H9 (cell line): ENCODE measurements around the gene NEDD4. TPM values are rescaled to one million over a fixed set of nuclear protein-coding genes. Genes with fewer than 3 reads are reported as not detected.

Experiments
- DNase-seq: peaks from one replicate; pipeline ENCODE4 v3.0.0-alpha.2; 2017
- H2AFZ ChIP-seq: one replicate; pipeline ENCODE4 v1.6.1; 2013; ENCODE audit warnings: mild to moderate bottlenecking, low read length, control low read depth, moderate library complexity
- H2AK5ac ChIP-seq: 2 replicates; pipeline ENCODE4 v1.6.1; 2013; ENCODE audit warnings: low read length, control low read depth, mixed read lengths; ENCODE audit not compliant: insufficient read length
- H2BK120ac ChIP-seq: one replicate; pipeline ENCODE4 v1.6.1; 2013; ENCODE audit warnings: low read depth, mild to moderate bottlenecking, low read length, control low read depth, inconsistent platforms; ENCODE audit not compliant: poor library complexity, severe bottlenecking
- H2BK12ac ChIP-seq: 2 replicates; pipeline ENCODE4 v1.6.1; 2013; ENCODE audit warnings: low read length, control low read depth, mixed read lengths, low read depth; ENCODE audit not compliant: insufficient read length
- H2BK15ac ChIP-seq: 2 replicates; pipeline ENCODE4 v1.6.1; 2013; ENCODE audit warnings: low read depth, low read length, control low read depth
- H2BK20ac ChIP-seq: one replicate; pipeline ENCODE4 v1.6.1; 2013; ENCODE audit warnings: low read depth, mild to moderate bottlenecking, low read length, control low read depth, inconsistent platforms; ENCODE audit not compliant: poor library complexity, severe bottlenecking
- H2BK5ac ChIP-seq: 2 replicates; pipeline ENCODE4 v1.6.1; 2013; ENCODE audit warnings: low read length, control low read depth, mixed read lengths; ENCODE audit not compliant: insufficient read length
- H3K14ac ChIP-seq: 2 replicates; pipeline ENCODE4 v1.6.1; 2013; ENCODE audit warnings: low read length, control low read depth; ENCODE audit not compliant: insufficient read depth
- H3K18ac ChIP-seq: 2 replicates; pipeline ENCODE4 v1.6.1; 2013; ENCODE audit warnings: low read depth, mild to moderate bottlenecking, mixed read lengths, low read length, control low read depth; ENCODE audit not compliant: insufficient read length
- H3K23ac ChIP-seq: 2 replicates; pipeline ENCODE4 v1.6.1; 2013; ENCODE audit warnings: low read length, control low read depth, mixed read lengths, low read depth; ENCODE audit not compliant: insufficient read length
- H3K23me2 ChIP-seq: 2 replicates; pipeline ENCODE4 v1.6.1; 2013; ENCODE audit warnings: low read depth, mild to moderate bottlenecking, mixed read lengths, low read length, control low read depth; ENCODE audit not compliant: insufficient read length, poor library complexity, severe bottlenecking
- H3K27ac ChIP-seq: 2 replicates; pipeline ENCODE4 v1.5.1; 2013; ENCODE audit warnings: low read length, control low read depth, mixed read lengths, low read depth; ENCODE audit not compliant: insufficient read length
- H3K27me3 ChIP-seq: 2 replicates; pipeline ENCODE4 v1.6.1; 2013; ENCODE audit warnings: low read length, control low read depth, inconsistent platforms; ENCODE audit not compliant: insufficient read depth
- H3K4ac ChIP-seq: 2 replicates; pipeline ENCODE4 v1.6.1; 2013; ENCODE audit warnings: low read depth, mild to moderate bottlenecking, control low read depth, inconsistent platforms, low read length, moderate library complexity
- H3K4me1 ChIP-seq: 2 replicates; pipeline ENCODE4 v1.6.1; 2013; ENCODE audit warnings: low read length, control low read depth, inconsistent platforms; ENCODE audit not compliant: insufficient read depth
- H3K4me2 ChIP-seq: 2 replicates; pipeline ENCODE4 v1.6.1; 2013; ENCODE audit warnings: low read length, control low read depth, mixed read lengths; ENCODE audit not compliant: insufficient read length, insufficient read depth
- H3K56ac ChIP-seq: 2 replicates; pipeline ENCODE4 v1.6.1; 2013; ENCODE audit warnings: low read depth, mild to moderate bottlenecking, mixed read lengths, low read length, control low read depth; ENCODE audit not compliant: insufficient read length
- H3K79me1 ChIP-seq: 2 replicates; pipeline ENCODE4 v1.6.1; 2013; ENCODE audit warnings: low read depth, mild to moderate bottlenecking, moderate library complexity, low read length, control low read depth, inconsistent platforms; ENCODE audit not compliant: insufficient read depth, poor library complexity, severe bottlenecking
- H3K79me2 ChIP-seq: 2 replicates; pipeline ENCODE4 v1.6.1; 2013; ENCODE audit warnings: low read length, control low read depth, inconsistent platforms; ENCODE audit not compliant: insufficient read depth
- H3K9ac ChIP-seq: 2 replicates; pipeline ENCODE4 v1.6.1; 2013; ENCODE audit warnings: low read length, control low read depth, mixed read lengths; ENCODE audit not compliant: insufficient read length; ENCODE audit errors: extremely low read depth
- H3K9me3 ChIP-seq: one replicate; pipeline ENCODE4 v1.6.1; 2013; ENCODE audit warnings: low read depth, low read length, inconsistent platforms; ENCODE audit not compliant: control insufficient read depth
- H3T11ph ChIP-seq: one replicate; pipeline ENCODE4 v1.6.1; 2013; ENCODE audit warnings: mild to moderate bottlenecking, low read length, control low read depth, inconsistent platforms
- H4K20me1 ChIP-seq: one replicate; pipeline ENCODE4 v1.6.1; 2013; ENCODE audit not compliant: control insufficient read depth, insufficient read length, insufficient read depth
- H4K5ac ChIP-seq: 2 replicates; pipeline ENCODE4 v1.6.1; 2013; ENCODE audit warnings: low read depth, mild to moderate bottlenecking, mixed read lengths, low read length, control low read depth; ENCODE audit not compliant: insufficient read length
- H4K8ac ChIP-seq: replicated peaks from 2 replicates; pipeline ENCODE4 v1.6.1; 2013; ENCODE audit warnings: low read length, control low read depth, mixed read lengths, low read depth; ENCODE audit not compliant: insufficient read length
- H4K91ac ChIP-seq: 2 replicates; pipeline ENCODE4 v1.6.1; 2013; ENCODE audit warnings: low read depth, mild to moderate bottlenecking, moderate library complexity, mixed read lengths, low read length, control low read depth; ENCODE audit not compliant: insufficient read length
- H3K27ac Mint-ChIP-seq, 3 experiments: 2 replicates in 2 of 3; 3 replicates in 1 of 3; pipeline ENCODE4 v1.8.0; 2020 to 2021; ENCODE audit warnings: mixed read lengths in 3 of 3, mild to moderate bottlenecking in 1 of 3, moderate library complexity in 1 of 3
- H3K27me3 Mint-ChIP-seq: 2 replicates; pipeline ENCODE4 v1.8.0; 2021; ENCODE audit warnings: low read depth, mild to moderate bottlenecking, moderate library complexity, mixed read lengths
- H3K36me3 Mint-ChIP-seq, 3 experiments: 2 replicates in 2 of 3; 3 replicates in 1 of 3; pipeline ENCODE4 v1.8.0; 2020 to 2021; ENCODE audit warnings: low read depth in 3 of 3, mixed read lengths in 3 of 3; ENCODE audit not compliant: insufficient read depth in 1 of 3
- H3K4me1 Mint-ChIP-seq, 2 experiments: 2 replicates each; pipeline ENCODE4 v1.8.0; 2020; ENCODE audit warnings: mixed read lengths in 2 of 2
- H3K4me3 Mint-ChIP-seq, 2 experiments: 2 replicates in 1 of 2; 3 replicates in 1 of 2; pipeline ENCODE4 v1.8.0; 2020 to 2021; ENCODE audit warnings: mild to moderate bottlenecking in 2 of 2, mixed read lengths in 2 of 2, moderate library complexity in 1 of 2
- H3K9me3 Mint-ChIP-seq, 2 experiments: 2 replicates in 1 of 2; 3 replicates in 1 of 2; pipeline ENCODE4 v1.8.0; 2020; ENCODE audit warnings: mild to moderate bottlenecking in 2 of 2, mixed read lengths in 2 of 2, moderate library complexity in 1 of 2
- CTCF ChIP-seq: fragments of 200-600 bp; sonication (generic); conservative IDR thresholded peaks from 3 replicates; pipeline ENCODE4 v1.8.0; 2021; ENCODE audit warnings: antibody characterized with exemption, mild to moderate bottlenecking
- WGBS: extraction: QIAGEN DNeasy Blood & Tissue Kit; methylation state at CpG from one replicate; pipeline ENCODE4 v1.1.7; 2013; ENCODE audit warnings: missing lambda C conversion rate, low lambda C conversion rate, mixed read lengths; ENCODE audit not compliant: insufficient read length; ENCODE audit errors: extremely low coverage; 5-methylcytosine and 5-hydroxymethylcytosine counted together
- total RNA-seq: library from RNA; stranded (reverse); gene quantifications from 2 replicates; pipeline ENCODE4 v1.2.1, GENCODE V29; 2021

The NEDD4 gene
- total RNA-seq, 1 experiment from 2014 or later, result 9.6 TPM

- no peak overlapping the region for H2AFZ ChIP-seq
- H3K27ac ChIP-seq, result no peak overlapping the region
- WGBS, result no CpG with 5 or more reads among the region's 11 CpGs
- H3K27ac Mint-ChIP-seq, result no peak overlapping the region
- H3K36me3 Mint-ChIP-seq, result no peaks in the 10 kb centered on the region
- H3K79me1 ChIP-seq, result no peaks in the 10 kb centered on the region
- H3K27me3 Mint-ChIP-seq, result no peaks in the 10 kb centered on the region
- no peaks in the 10 kb centered on the region for H4K20me1 ChIP-seq
- no peak overlapping the region for H4K8ac ChIP-seq
- H3K14ac ChIP-seq, result no peak overlapping the region
- H3K9me3 Mint-ChIP-seq, result no peaks in the 10 kb centered on the region
- no peak overlapping the region for H3K56ac ChIP-seq
- H3K18ac ChIP-seq, result no peak overlapping the region
- H3K4me1 Mint-ChIP-seq, result peaks cover 3 to 4% of the 10 kb centered on the region in 2 experiments; a peak in 1 of 4 replicates
- H4K91ac ChIP-seq, result no peak overlapping the region
- H2BK12ac ChIP-seq, result no peak overlapping the region
- no peak overlapping the region for H3K4ac ChIP-seq
- H2BK20ac ChIP-seq, result no peak overlapping the region
- no peak overlapping the region for H4K5ac ChIP-seq
- no peaks in the 10 kb centered on the region for H3K9me3 ChIP-seq
- H2BK120ac ChIP-seq, result no peak overlapping the region
- H3T11ph ChIP-seq, result no peak overlapping the region
- no peaks in the 10 kb centered on the region for H3K27me3 ChIP-seq
- no peaks in the 10 kb centered on the region for H3K79me2 ChIP-seq
- H3K23me2 ChIP-seq, result no peaks in the 10 kb centered on the region
- no peak for TF ChIP-seq CTCF
- no peak for DNase-seq
- no peak overlapping the region for H3K4me2 ChIP-seq
- H2BK15ac ChIP-seq, result no peak overlapping the region
- no peak overlapping the region for H2AK5ac ChIP-seq
- no peak overlapping the region for H3K23ac ChIP-seq
- H3K4me3 Mint-ChIP-seq, result no peak overlapping the region
- H3K9ac ChIP-seq, result no peak overlapping the region
- no peak overlapping the region for H2BK5ac ChIP-seq
- no peaks in the 10 kb centered on the region for H3K4me1 ChIP-seq
Observed at GRCh38 chr15:55916666-55917409, 76.6 kb downstream of the NEDD4 start.
